SIG-M5 treated with dmso at 0.1 percent for 504 hours (cell line): ENCODE data around the gene SMYD3.
A peak's percentile ranks its signal among the peaks of the same experiment; 100 is the strongest.

Experiments
- DNase-seq: peaks from one replicate; lab custom pipeline; 2025; ENCODE audit not compliant: unreplicated experiment; lab: John Stamatoyannopoulos, UW

Gene SMYD3

DNA sequence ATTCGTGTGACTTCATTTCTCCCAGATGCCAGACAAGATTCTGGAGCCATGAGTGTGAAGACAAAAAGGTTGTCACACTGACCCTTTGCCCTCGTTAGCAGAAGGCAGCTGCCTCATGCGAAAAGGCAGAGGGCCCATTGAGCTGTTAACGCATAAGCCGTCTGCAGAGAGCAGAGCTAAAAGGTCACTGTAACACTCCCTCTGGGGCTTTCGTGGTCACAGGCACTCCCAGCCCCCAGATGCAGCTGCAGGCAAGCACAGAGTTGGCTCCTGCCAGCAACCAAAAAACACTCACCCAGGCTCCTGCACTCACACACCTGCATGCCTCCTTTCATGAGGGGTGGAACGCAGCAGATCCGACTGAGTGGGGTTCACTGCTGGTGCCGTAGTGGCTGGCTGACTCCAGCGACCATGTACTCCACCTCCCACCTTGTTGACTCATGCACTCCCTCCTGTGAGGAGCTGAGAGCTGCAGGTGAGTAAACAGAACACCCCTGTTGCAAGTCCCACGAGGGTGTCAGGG is 287.5 kb downstream of the SMYD3 start:
- peak; percentile 43 for DNase-seq

GRCh38 chr1:246218686-246219085 is 288.4 kb downstream of the SMYD3 start:
- no peak for DNase-seq

DNA sequence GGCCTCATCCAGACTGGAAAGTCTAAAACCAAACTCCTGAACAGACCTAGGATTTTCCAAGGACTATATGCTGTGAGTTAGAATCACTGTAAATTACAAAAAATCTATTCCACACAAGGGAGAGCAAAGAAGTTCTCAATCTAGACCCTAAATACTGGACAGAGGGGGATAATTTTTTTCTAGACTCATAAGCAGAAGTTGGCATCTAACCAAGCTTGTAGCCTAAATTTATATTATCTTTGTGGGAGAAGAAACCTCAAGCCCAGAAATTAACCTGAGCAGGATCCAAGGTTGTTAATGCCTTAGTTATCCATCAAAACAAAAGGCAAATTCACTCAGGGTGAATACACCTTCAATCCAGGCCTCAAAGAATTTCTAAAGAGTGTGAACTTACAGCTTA is 290.2 kb downstream of the SMYD3 start:
- DNase-seq, result peak; percentile 6

- peak; percentile 85 for DNase-seq
Measured at GRCh38 chr1:246215510-246215903, 291.6 kb downstream of the SMYD3 start.

- peak; percentile 98 for DNase-seq
Measured at GRCh38 chr1:246214708-246215509, 292.2 kb downstream of the SMYD3 start.

DNA sequence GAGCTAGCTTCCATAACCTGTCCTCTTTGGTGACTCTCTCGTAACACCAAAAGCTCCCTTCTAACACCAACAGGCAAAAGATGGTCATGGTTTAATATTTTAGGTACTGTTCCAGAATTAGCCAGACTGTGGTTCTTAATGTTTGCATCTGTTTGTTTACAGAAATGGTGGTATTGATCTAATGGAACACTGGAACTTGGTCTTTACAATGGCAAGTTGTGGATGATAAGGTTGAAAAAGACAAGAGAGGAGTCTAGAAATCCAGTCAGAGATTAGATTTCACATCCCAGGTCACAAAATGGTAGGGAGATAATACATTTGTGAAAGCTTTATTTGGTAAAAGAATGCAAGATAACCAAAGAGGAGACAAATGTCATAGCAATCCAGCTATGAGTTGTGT is 293.1 kb downstream of the SMYD3 start:
- no peak for DNase-seq

DNA sequence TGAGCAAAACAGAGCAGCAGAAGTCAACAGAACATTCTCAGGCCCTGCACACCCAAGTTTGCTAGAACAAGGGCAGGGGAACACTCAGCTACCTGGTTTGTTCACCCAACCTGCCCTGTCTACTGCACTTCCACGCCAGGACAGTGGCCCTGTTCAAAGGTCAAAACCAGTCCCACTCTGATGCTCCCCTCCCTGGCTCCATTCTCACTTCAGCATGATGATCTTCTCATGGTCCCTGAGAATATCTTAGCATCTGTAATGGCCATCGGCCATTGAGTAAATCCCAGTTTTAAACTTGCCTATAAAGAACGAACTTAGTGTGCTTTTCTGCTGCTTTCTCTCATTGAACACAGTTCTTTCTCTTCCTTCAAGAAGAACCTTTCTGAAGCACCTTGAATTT is 293.6 kb downstream of the SMYD3 start:
- DNase-seq, result no peak

DNA sequence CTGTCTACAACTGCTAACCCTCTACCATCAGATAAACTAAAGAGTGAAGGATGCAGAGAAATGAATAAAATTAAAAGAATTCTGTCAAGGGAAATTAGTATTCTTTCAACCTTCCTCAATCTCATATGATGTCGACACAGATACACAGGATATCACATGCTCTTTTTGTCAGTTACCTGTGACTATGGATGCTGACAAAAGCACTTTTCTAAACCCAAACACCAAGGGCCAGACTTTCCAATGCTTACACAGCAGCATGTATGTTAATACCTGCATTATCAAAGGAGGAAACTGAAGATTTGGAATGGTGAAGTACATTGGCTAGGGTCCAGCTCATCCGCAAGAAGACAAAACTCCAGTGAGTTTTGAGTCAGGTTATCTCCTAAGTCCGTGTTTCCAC is 294.0 kb downstream of the SMYD3 start:
- DNase-seq, result no peak

DNA sequence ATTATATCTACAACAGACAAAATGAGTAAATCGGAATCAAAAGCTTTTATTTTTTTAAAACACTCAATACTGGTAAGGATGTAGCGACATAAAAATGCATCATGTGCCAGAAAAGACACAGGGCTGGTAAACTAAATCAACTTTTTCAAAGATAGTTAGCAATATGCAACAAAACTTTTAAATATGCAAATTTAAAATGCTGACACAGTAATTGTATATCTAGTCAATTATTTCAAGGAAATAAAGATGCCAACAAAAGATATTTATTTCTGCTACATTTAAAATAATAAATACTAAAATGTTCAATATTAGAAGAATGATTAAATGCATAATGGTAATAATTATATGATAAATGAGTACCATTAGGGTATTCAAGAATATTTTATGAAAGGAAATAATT is 295.1 kb downstream of the SMYD3 start:
- DNase-seq, result no peak

- DNase-seq, result no peak
Measured at GRCh38 chr1:246210756-246211155, 296.3 kb downstream of the SMYD3 start.

GRCh38 chr1:246208105-246208504 is 299.0 kb downstream of the SMYD3 start:
- no peak for DNase-seq

GRCh38 chr1:246203180-246203579 is 303.9 kb downstream of the SMYD3 start:
- no peak for DNase-seq

- no peak for DNase-seq
Measured at GRCh38 chr1:246200738-246201137, 306.3 kb downstream of the SMYD3 start.

DNA sequence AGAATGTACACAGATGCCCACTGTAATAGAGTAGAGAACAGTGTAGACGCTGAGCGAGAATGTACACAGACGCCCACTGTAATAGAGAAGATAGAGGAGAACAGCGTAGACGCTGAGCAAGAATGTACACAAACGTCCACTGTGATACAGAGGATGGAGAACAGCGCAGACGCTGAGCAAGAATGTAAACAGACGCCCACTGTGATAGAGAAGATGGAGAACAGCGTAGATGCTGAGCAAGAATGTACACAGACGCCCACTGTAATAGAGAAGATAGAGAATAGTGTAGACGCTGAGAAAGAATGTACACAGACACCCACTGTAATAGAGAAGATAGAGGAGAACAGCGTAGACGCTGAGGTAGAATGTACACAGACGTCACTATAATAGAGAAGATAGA is 306.9 kb downstream of the SMYD3 start:
- no peak for DNase-seq

GRCh38 chr1:246199086-246199645 is 307.9 kb downstream of the SMYD3 start:
- DNase-seq, result no peak

- DNase-seq, result no peak
Measured at GRCh38 chr1:246198115-246198816, 308.8 kb downstream of the SMYD3 start.

GRCh38 chr1:246197076-246197475 is 310.0 kb downstream of the SMYD3 start:
- DNase-seq, result no peak

DNA sequence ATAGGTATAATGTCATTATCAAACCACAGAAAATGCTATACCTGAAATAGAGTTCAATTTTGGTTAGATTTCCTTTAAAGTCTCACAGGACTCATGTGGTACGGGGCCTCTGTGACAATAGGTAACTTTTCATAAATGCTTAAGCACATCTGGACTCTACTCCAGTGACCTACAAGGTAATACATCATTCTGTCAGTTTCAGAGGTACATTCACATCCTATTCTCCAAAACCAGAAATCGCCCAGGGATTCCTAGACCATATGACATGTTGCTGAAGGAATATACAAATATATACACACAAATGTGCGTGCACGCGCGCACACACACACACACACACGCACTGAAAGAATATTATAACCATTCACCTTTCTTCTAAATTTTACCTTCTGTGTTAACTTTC is 311.8 kb downstream of the SMYD3 start:
- DNase-seq, result no peak

GRCh38 chr1:246193537-246193936 is 313.5 kb downstream of the SMYD3 start:
- no peak for DNase-seq

- DNase-seq, result no peak
Measured at GRCh38 chr1:246189126-246189525, 318.0 kb downstream of the SMYD3 start.

DNA sequence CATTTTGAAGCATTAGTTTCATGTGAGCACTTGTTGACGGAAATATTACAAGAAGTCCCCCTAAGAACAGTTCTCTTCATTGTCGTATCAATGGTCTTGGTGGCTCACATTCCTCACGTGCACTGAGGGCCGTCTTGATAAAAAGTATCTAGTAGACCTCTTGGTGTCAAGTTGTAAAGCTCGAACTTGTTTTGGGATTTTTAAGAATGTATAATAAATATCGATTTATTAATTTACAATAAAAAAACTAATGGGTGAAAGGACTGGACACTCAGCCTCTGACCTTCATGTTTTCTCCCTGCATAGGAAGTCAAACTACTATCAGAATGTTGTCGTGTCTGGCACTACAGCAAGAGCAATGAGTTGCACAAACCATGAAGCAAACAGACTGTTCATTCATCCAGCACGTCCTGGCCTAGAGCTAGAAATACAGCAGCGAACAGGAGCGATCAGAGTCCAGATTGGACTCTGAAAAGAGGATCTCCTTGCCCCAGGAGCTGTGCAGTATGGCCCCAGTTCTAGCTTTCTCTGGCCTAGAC is 319.2 kb downstream of the SMYD3 start:
- no peak for DNase-seq

GRCh38 chr1:246184503-246184902 is 322.6 kb downstream of the SMYD3 start:
- no peak for DNase-seq
